GM23338 (cell line): ENCODE measurements around the gene KCNMA1. TPM values are rescaled to one million over a fixed set of nuclear protein-coding genes. Genes with fewer than 3 reads are reported as not detected.
A peak's percentile ranks its signal among the peaks of the same experiment; 100 is the strongest.

ENCODE experiments used
- ATAC-seq: fragments of 200-7000 bp; cut with Tn5 transposase; 3 replicates; pipeline ENCODE4 v1.9.1; 2020
- DNase-seq: peaks from one replicate; pipeline ENCODE4 v3.0.0-alpha.2; 2015; ENCODE audit warnings: low spot score
- H2AFZ ChIP-seq: fragments of 200-600 bp; sonication (generic); 2 replicates; pipeline ENCODE4 v1.8.0; 2016; ENCODE audit warnings: antibody characterized with exemption, mild to moderate bottlenecking, moderate library complexity
- H3F3A ChIP-seq: fragments of 200-600 bp; sonication (generic); replicated peaks from 2 replicates; pipeline ENCODE4 v1.8.0; 2017; ENCODE audit warnings: antibody characterized with exemption, mixed run types, low read depth
- H3K27ac ChIP-seq: fragments of 200-600 bp; sonication (generic); 2 replicates; pipeline ENCODE4 v1.6.1; 2016; ENCODE audit warnings: low read depth
- H3K27me3 ChIP-seq: fragments of 200-600 bp; sonication (generic); 2 replicates; pipeline ENCODE4 v1.8.0; 2016; ENCODE audit warnings: mild to moderate bottlenecking, mixed run types, moderate library complexity; ENCODE audit not compliant: insufficient read depth
- H3K36me3 ChIP-seq: fragments of 200-600 bp; sonication (generic); 2 replicates; pipeline ENCODE4 v1.8.0; 2016; ENCODE audit warnings: mild to moderate bottlenecking; ENCODE audit not compliant: insufficient read depth
- H3K4me1 ChIP-seq: fragments of 200-600 bp; sonication (generic); 2 replicates; pipeline ENCODE4 v1.8.0; 2016; ENCODE audit warnings: mild to moderate bottlenecking, moderate library complexity; ENCODE audit not compliant: insufficient read depth
- H3K4me2 ChIP-seq: fragments of 200-600 bp; sonication (generic); 2 replicates; pipeline ENCODE4 v1.7.1; 2017; ENCODE audit warnings: mixed run types
- H3K4me3 ChIP-seq: fragments of 200-600 bp; sonication (generic); 2 replicates; pipeline ENCODE4 v1.6.1; 2016; ENCODE audit warnings: mixed run types
- H3K79me2 ChIP-seq: fragments of 200-600 bp; sonication (generic); replicated peaks from 2 replicates; pipeline ENCODE4 v1.8.0; 2017; ENCODE audit warnings: mild to moderate bottlenecking; ENCODE audit not compliant: insufficient read depth
- H3K9me2 ChIP-seq: fragments of 200-600 bp; sonication (generic); 2 replicates; pipeline ENCODE4 v1.8.0; 2017; ENCODE audit not compliant: insufficient read depth
- H4K20me1 ChIP-seq: fragments of 200-600 bp; sonication (generic); replicated peaks from 2 replicates; pipeline ENCODE4 v1.8.0; 2017; ENCODE audit warnings: mild to moderate bottlenecking; ENCODE audit not compliant: insufficient read depth
- H3K27ac Mint-ChIP-seq: 2 replicates; pipeline ENCODE4 v1.8.0; 2020; ENCODE audit warnings: inconsistent platforms, mild to moderate bottlenecking, moderate library complexity, mixed read lengths
- H3K27me3 Mint-ChIP-seq: 3 replicates; pipeline ENCODE4 v1.8.0; 2022; ENCODE audit warnings: low read depth, mild to moderate bottlenecking, moderate library complexity, mixed read lengths, inconsistent platforms; ENCODE audit not compliant: insufficient read depth, poor library complexity
- H3K36me3 Mint-ChIP-seq: 3 replicates; pipeline ENCODE4 v1.8.0; 2021; ENCODE audit warnings: low read depth, mild to moderate bottlenecking, inconsistent platforms, moderate library complexity, mixed read lengths
- H3K4me1 Mint-ChIP-seq: 3 replicates; pipeline ENCODE4 v1.8.0; 2020; ENCODE audit warnings: mild to moderate bottlenecking, inconsistent platforms, mixed read lengths
- H3K4me3 Mint-ChIP-seq: 3 replicates; pipeline ENCODE4 v1.8.0; 2021; ENCODE audit warnings: moderate library complexity, mild to moderate bottlenecking, inconsistent platforms, mixed read lengths
- H3K9me3 Mint-ChIP-seq: 3 replicates; pipeline ENCODE4 v1.8.0; 2020; ENCODE audit warnings: moderate library complexity, mild to moderate bottlenecking, inconsistent platforms, mixed read lengths
- EZH2 ChIP-seq: fragments of 200-600 bp; sonication (generic); IDR thresholded peaks from one replicate; pipeline ENCODE4 v1.8.0; 2017; ENCODE audit warnings: antibody characterized with exemption, mild to moderate bottlenecking, low read depth; ENCODE audit not compliant: unreplicated experiment
- NANOG ChIP-seq: IDR thresholded peaks from 2 replicates; pipeline ENCODE4 v1.6.1; 2016; ENCODE audit warnings: antibody characterized with exemption, borderline replicate concordance
- POLR2AphosphoS5 ChIP-seq: IDR thresholded peaks from 2 replicates; pipeline ENCODE4 v1.6.1; 2016; ENCODE audit warnings: antibody characterized with exemption, low read depth
- ZNF331 ChIP-seq: fragments of 250-450 bp; sonication (Bioruptor Pico); IDR thresholded peaks from 2 replicates; pipeline ENCODE4 v1.5.0; 2020; ENCODE audit warnings: low read depth, mild to moderate bottlenecking, moderate library complexity
- polyA plus RNA-seq: library from polyadenylated mRNA; unstranded; fragments of >200 nt; fragmentation: Nextera tagmentation; extraction: Ambion mirVana; gene quantifications from 2 replicates; pipeline ENCODE4 v1.2.1, GENCODE V29; 2016
- total RNA-seq: library from RNA; depleted of rRNA; stranded (reverse); fragments of >200 nt; shearing (Covaris generic); gene quantifications from 2 replicates; pipeline ENCODE4 v1.2.3, GENCODE V29; 2014
- TF ChIP-seq, protein P1 (sequence below): IDR thresholded peaks from 2 replicates; pipeline ENCODE4 v1.6.1; 2016; ENCODE audit warnings: antibody characterized with exemption
- TF ChIP-seq, protein P2 (sequence below), 2 experiments: fragments of 200-600 bp in 1 of 2; sonication (generic) in 1 of 2; conservative IDR thresholded peaks; 2 replicates each; pipeline versions ENCODE4 v1.5.1 to v1.6.1; 2016 to 2017; ENCODE audit warnings: antibody characterized with exemption in 2 of 2, low read depth in 2 of 2, mild to moderate bottlenecking in 2 of 2, moderate library complexity in 1 of 2
- TF ChIP-seq, protein P3 (sequence below): IDR thresholded peaks from one replicate; pipeline ENCODE4 v1.6.1; 2018; ENCODE audit warnings: antibody characterized with exemption; ENCODE audit not compliant: unreplicated experiment

The KCNMA1 gene
- total and polyA plus RNA-seq, 2 experiments from 2014 or later: 8.2 to 9.0 TPM

DNA sequence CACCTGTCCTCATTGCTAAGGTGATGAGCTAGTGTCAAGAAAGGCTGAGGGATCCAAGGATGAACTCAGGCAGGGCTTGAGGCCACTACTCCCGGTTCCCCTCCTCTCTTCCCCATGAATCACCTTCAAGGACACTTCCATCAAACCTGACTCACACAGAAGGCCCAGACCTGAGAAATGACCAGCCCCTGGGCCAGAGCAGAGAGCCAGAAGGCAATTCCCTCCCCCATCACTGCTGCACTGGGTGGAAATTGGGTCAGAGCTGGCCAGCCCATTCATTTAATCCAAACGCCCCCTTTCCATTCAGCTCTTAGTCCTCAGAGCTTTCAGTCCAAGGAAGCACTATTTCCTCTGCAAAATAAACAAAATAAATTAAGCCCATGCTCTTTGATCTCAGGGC, 182.0 kb downstream of the KCNMA1 start (continued):
- TF ChIP-seq, protein P1, sequence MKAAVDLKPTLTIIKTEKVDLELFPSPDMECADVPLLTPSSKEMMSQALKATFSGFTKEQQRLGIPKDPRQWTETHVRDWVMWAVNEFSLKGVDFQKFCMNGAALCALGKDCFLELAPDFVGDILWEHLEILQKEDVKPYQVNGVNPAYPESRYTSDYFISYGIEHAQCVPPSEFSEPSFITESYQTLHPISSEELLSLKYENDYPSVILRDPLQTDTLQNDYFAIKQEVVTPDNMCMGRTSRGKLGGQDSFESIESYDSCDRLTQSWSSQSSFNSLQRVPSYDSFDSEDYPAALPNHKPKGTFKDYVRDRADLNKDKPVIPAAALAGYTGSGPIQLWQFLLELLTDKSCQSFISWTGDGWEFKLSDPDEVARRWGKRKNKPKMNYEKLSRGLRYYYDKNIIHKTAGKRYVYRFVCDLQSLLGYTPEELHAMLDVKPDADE: no peak
- TF ChIP-seq, protein P2, sequence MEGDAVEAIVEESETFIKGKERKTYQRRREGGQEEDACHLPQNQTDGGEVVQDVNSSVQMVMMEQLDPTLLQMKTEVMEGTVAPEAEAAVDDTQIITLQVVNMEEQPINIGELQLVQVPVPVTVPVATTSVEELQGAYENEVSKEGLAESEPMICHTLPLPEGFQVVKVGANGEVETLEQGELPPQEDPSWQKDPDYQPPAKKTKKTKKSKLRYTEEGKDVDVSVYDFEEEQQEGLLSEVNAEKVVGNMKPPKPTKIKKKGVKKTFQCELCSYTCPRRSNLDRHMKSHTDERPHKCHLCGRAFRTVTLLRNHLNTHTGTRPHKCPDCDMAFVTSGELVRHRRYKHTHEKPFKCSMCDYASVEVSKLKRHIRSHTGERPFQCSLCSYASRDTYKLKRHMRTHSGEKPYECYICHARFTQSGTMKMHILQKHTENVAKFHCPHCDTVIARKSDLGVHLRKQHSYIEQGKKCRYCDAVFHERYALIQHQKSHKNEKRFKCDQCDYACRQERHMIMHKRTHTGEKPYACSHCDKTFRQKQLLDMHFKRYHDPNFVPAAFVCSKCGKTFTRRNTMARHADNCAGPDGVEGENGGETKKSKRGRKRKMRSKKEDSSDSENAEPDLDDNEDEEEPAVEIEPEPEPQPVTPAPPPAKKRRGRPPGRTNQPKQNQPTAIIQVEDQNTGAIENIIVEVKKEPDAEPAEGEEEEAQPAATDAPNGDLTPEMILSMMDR (conservative IDR thresholded peaks at IDR 0.05; ENCODE audit: low read depth in 2 of 2): no peak
- no peak for TF ChIP-seq ZNF331 (CRISPR knock-in tag)

DNA sequence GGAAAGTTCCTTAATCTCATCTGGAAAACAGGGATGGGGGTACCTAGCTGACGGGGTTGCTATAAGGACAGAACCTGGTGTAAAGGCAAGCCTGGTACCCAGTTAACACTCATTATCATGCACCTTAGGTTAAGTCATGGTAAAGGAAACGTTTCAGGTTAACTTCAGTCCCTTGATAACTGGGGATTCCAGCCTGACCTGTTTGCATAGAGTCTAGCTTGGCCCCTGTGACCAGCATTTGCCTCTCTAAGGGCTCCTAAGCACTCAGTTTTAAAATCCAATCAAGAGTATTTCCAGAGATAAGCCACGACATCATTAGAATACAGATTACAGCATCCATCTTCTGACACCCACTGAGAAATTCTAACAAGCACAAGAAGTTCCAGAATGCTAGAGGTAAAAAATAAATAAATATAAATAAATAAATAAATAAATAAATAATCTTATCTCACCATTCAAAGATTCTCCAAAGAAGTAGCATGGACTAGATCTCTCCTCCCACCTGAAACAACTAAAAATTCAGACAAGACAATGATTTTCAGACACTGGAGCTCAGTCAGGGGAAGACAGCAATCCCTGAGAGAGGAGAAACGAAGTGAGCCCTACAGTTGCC, 184.6 kb downstream of the KCNMA1 start:
- Histone ChIP-seq H3K9me2 (0 out of 2 replicates have a peak, but pooled peaks cover 4% of the 10 kb centered on the region), H3K27me3 (no peaks in the 10 kb centered on the region), H3K4me3 (no peak overlapping the region), H3K79me2 (no peaks in the 10 kb centered on the region), H4K20me1 (no peaks in the 10 kb centered on the region), H3K4me1 (peaks cover 17% of the 10 kb centered on the region), H3K27ac (no peak overlapping the region), H3K36me3 (no peaks in the 10 kb centered on the region), H3K4me2 (no peak overlapping the region), H2AFZ (no peak overlapping the region), H3F3A (no peaks in the 10 kb centered on the region)
- Mint-ChIP-seq H3K36me3 (no peaks in the 10 kb centered on the region), H3K4me1 (peaks cover 28% of the 10 kb centered on the region), H3K27ac (no peak overlapping the region), H3K4me3 (no peak overlapping the region), H3K9me3 (no peaks in the 10 kb centered on the region), H3K27me3 (peaks cover 2% of the 10 kb centered on the region)
- DNase-seq: peak; percentile 17
- TF ChIP-seq NANOG: no peak
- TF ChIP-seq, protein P3, sequence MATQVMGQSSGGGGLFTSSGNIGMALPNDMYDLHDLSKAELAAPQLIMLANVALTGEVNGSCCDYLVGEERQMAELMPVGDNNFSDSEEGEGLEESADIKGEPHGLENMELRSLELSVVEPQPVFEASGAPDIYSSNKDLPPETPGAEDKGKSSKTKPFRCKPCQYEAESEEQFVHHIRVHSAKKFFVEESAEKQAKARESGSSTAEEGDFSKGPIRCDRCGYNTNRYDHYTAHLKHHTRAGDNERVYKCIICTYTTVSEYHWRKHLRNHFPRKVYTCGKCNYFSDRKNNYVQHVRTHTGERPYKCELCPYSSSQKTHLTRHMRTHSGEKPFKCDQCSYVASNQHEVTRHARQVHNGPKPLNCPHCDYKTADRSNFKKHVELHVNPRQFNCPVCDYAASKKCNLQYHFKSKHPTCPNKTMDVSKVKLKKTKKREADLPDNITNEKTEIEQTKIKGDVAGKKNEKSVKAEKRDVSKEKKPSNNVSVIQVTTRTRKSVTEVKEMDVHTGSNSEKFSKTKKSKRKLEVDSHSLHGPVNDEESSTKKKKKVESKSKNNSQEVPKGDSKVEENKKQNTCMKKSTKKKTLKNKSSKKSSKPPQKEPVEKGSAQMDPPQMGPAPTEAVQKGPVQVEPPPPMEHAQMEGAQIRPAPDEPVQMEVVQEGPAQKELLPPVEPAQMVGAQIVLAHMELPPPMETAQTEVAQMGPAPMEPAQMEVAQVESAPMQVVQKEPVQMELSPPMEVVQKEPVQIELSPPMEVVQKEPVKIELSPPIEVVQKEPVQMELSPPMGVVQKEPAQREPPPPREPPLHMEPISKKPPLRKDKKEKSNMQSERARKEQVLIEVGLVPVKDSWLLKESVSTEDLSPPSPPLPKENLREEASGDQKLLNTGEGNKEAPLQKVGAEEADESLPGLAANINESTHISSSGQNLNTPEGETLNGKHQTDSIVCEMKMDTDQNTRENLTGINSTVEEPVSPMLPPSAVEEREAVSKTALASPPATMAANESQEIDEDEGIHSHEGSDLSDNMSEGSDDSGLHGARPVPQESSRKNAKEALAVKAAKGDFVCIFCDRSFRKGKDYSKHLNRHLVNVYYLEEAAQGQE: no peak
- TF ChIP-seq POLR2AphosphoS5: no peak
- TF ChIP-seq, protein P2 (conservative IDR thresholded peaks at IDR 0.05; ENCODE audit: low read depth in 2 of 2): no peak
- TF ChIP-seq EZH2: no peak
- peak; percentile 46 for ATAC-seq
